Smooth muscle cell (in vitro differentiated cells): ENCODE measurements around the gene AREL1. TPM values are rescaled to one million over a fixed set of nuclear protein-coding genes. Genes with fewer than 3 reads are reported as not detected.
A peak's percentile ranks its signal among the peaks of the same experiment; 100 is the strongest.

Experiments
- DNase-seq: peaks from one replicate; lab custom pipeline; 2025; ENCODE audit not compliant: unreplicated experiment; lab: John Stamatoyannopoulos, UW
- H2AFZ ChIP-seq: fragments of 200-600 bp; sonication (generic); 2 replicates; pipeline ENCODE4 v1.6.0; 2016; ENCODE audit warnings: antibody characterized with exemption, low read depth, mild to moderate bottlenecking
- H3F3A ChIP-seq: fragments of 200-600 bp; sonication (generic); 2 replicates; pipeline ENCODE4 v1.6.0; 2017; ENCODE audit warnings: antibody characterized with exemption, low read depth
- H3K27ac ChIP-seq: fragments of 200-600 bp; sonication (generic); 2 replicates; pipeline ENCODE4 v1.5.1; 2016; ENCODE audit warnings: low read depth, mild to moderate bottlenecking
- H3K27me3 ChIP-seq: fragments of 200-600 bp; sonication (generic); 2 replicates; pipeline ENCODE4 v1.6.1; 2016; ENCODE audit warnings: low read depth, mild to moderate bottlenecking
- H3K36me3 ChIP-seq: fragments of 200-600 bp; sonication (generic); 2 replicates; pipeline ENCODE4 v1.5.1; 2016; ENCODE audit warnings: low read depth
- H3K4me1 ChIP-seq: fragments of 200-600 bp; sonication (generic); 2 replicates; pipeline ENCODE4 v1.5.1; 2016; ENCODE audit warnings: low read depth
- H3K4me2 ChIP-seq: fragments of 200-600 bp; sonication (generic); 2 replicates; pipeline ENCODE4 v1.6.0; 2016; ENCODE audit warnings: mild to moderate bottlenecking
- H3K4me3 ChIP-seq: fragments of 200-600 bp; sonication (generic); 2 replicates; pipeline ENCODE4 v1.5.1; 2016; ENCODE audit warnings: mild to moderate bottlenecking
- H3K79me2 ChIP-seq: fragments of 200-600 bp; sonication (generic); 2 replicates; pipeline ENCODE4 v1.6.0; 2016; ENCODE audit warnings: low read depth, mild to moderate bottlenecking
- H3K9ac ChIP-seq: fragments of 200-600 bp; sonication (generic); 2 replicates; pipeline ENCODE4 v1.6.0; 2016; ENCODE audit warnings: low read depth
- H3K9me3 ChIP-seq: fragments of 200-600 bp; sonication (generic); replicated peaks from 2 replicates; pipeline ENCODE4 v1.5.1; 2016; ENCODE audit warnings: low read depth
- H4K20me1 ChIP-seq: fragments of 200-600 bp; sonication (generic); 2 replicates; pipeline ENCODE4 v1.6.0; 2016; ENCODE audit warnings: low read depth
- WGBS: methylation state at CpG from one replicate; pipeline ENCODE4 v1.1.7; 2016; ENCODE audit warnings: low lambda C conversion rate; 5-methylcytosine and 5-hydroxymethylcytosine counted together
- polyA plus RNA-seq: library from polyadenylated mRNA; unstranded; fragments of >200 nt; fragmentation: Nextera tagmentation; extraction: Ambion mirVana; gene quantifications from 2 replicates; pipeline ENCODE4 v1.2.1, GENCODE V29; 2016
- total RNA-seq: library from RNA; depleted of rRNA; stranded (reverse); fragments of >200 nt; gene quantifications from 2 replicates; pipeline ENCODE4 v1.2.3, GENCODE V29; 2014
- TF ChIP-seq, protein P1 (sequence below): fragments of 200-600 bp; sonication (generic); IDR thresholded peaks from 2 replicates; pipeline ENCODE4 v1.5.1; 2017; ENCODE audit warnings: borderline replicate concordance, mild to moderate bottlenecking, antibody characterized with exemption; ENCODE audit not compliant: insufficient read depth, poor library complexity, severe bottlenecking

The AREL1 gene
- total and polyA plus RNA-seq, 2 experiments from 2014 or later = 9.4 to 33.5 TPM

DNA sequence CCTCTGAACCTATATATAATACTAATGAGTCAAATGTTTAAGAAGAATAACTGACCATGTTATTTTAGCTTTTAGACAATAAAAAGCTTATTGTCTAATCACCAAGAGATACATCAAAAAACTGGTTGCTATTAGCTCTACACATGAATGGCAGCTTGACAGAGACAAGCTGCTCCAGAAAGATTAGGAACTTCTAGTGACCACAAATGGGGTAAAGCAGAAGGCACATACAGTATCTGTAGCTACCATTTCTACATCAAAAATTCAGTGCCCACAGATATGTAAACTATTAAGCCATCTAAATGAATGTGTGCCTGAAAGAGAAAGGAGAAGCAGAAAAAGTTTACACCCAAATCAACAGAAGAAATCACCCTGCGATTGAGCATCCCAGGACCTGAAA is 2.4 kb downstream of the AREL1 start:
- peaks cover 89% of the 10 kb centered on the region for H3K79me2 ChIP-seq
- WGBS = 100% methylated on average over 1 of the region's 1 CpG
- no peak overlapping the region for H2AFZ ChIP-seq
- H3K36me3 ChIP-seq = no peaks in the 10 kb centered on the region
- no peak overlapping the region for H3K27ac ChIP-seq
- TF ChIP-seq, protein P1, sequence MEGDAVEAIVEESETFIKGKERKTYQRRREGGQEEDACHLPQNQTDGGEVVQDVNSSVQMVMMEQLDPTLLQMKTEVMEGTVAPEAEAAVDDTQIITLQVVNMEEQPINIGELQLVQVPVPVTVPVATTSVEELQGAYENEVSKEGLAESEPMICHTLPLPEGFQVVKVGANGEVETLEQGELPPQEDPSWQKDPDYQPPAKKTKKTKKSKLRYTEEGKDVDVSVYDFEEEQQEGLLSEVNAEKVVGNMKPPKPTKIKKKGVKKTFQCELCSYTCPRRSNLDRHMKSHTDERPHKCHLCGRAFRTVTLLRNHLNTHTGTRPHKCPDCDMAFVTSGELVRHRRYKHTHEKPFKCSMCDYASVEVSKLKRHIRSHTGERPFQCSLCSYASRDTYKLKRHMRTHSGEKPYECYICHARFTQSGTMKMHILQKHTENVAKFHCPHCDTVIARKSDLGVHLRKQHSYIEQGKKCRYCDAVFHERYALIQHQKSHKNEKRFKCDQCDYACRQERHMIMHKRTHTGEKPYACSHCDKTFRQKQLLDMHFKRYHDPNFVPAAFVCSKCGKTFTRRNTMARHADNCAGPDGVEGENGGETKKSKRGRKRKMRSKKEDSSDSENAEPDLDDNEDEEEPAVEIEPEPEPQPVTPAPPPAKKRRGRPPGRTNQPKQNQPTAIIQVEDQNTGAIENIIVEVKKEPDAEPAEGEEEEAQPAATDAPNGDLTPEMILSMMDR = no peak
- no peak overlapping the region for H3K4me2 ChIP-seq
- H4K20me1 ChIP-seq = peaks cover 63% of the 10 kb centered on the region
- H3K9ac ChIP-seq = no peak overlapping the region
- no peaks in the 10 kb centered on the region for H3K9me3 ChIP-seq
- peaks cover 2% of the 10 kb centered on the region for H3F3A ChIP-seq
- no peak for DNase-seq
- no peaks in the 10 kb centered on the region for H3K27me3 ChIP-seq
- peaks cover 10% of the 10 kb centered on the region for H3K4me1 ChIP-seq
- no peak overlapping the region for H3K4me3 ChIP-seq

DNA sequence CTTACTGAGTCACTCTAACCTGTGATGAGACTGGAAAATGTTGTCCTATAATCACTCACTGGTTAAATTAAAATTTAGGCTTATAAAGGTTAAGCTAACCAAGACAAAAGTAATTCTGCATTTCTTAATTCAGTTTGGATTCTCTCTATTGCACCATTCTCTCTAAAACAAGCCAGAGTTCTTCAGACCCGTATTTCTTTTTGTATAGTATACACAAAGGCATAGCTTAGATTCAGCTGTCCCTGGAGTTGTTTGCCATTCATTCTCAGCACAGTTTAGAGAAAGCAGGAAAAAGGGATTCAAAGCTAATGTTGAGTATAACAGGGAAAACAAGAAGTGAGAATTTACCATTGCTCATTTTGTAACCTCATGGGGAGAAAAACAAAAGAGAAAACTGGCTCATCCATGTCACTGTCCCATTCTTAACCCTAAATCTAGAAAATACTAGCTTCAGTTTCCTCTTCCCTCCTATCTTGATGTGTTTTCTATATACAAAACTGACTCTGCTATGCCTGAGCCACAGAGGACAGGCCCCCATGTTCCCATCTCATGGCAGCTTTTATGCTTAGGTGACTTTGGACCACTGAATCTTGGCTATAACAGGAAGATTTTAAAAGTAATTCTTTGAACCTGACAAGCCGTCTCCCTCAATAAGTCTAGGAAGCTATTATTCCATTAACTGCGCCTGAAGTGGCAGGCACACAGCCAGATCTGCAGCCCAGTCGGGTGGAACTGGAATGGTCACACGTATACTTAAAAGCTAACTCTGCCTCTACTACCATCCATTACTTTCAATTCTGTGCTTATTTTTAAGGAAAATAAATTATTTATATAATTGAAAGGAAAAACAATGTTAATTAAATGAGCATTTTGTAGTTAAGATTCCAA is 7.0 kb downstream of the AREL1 start:
- H3K27ac ChIP-seq = peak overlapping the region; percentile 1
- no peaks in the 10 kb centered on the region for H3K36me3 ChIP-seq

DNA sequence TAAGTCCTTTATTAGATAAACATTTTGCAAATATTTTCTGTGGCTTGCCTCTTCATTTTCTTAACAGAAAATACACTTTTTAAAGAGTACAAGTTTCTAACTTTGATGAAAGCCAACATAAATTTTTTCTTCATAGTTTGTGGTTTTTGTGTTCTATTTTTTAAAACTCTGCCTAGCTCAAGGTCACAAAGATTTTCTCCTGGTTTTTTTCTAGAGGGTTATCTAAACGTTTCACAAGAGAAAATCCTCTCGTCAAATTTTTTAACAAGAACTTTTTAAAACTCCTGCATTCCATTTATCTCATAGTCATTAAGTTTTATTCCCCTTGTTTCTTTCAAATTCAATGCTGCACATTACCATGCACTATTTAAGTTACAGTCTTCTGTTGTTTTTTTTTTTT is 8.2 kb downstream of the AREL1 start:
- DNase-seq = no peak
- H3K9me3 ChIP-seq = no peaks in the 10 kb centered on the region
- H2AFZ ChIP-seq = no peak overlapping the region
- TF ChIP-seq, protein P1 = no peak
- peaks cover 72% of the 10 kb centered on the region for H4K20me1 ChIP-seq
- H3K4me2 ChIP-seq = no peak overlapping the region
- H3K27me3 ChIP-seq = no peaks in the 10 kb centered on the region
- H3F3A ChIP-seq = peaks cover 2% of the 10 kb centered on the region
- H3K79me2 ChIP-seq = peaks cover 96% of the 10 kb centered on the region
- H3K4me1 ChIP-seq = no peaks in the 10 kb centered on the region
- no peak overlapping the region for H3K27ac ChIP-seq
- H3K4me3 ChIP-seq = no peak overlapping the region
- H3K36me3 ChIP-seq = no peaks in the 10 kb centered on the region
- no peak overlapping the region for H3K9ac ChIP-seq
- 71% methylated on average over 2 of the region's 2 CpGs for WGBS

More for the DNA sequence above, 7.0 kb downstream of the AREL1 start:
- H3K4me1 ChIP-seq = no peaks in the 10 kb centered on the region
- peaks cover 72% of the 10 kb centered on the region for H4K20me1 ChIP-seq
- H3K79me2 ChIP-seq = peaks cover 96% of the 10 kb centered on the region
- H3K9me3 ChIP-seq = no peaks in the 10 kb centered on the region
- H3K27me3 ChIP-seq = no peaks in the 10 kb centered on the region
- H3F3A ChIP-seq = peaks cover 2% of the 10 kb centered on the region
- no peak overlapping the region for H3K4me3 ChIP-seq
- WGBS = 79% methylated on average over 5 of the region's 5 CpGs
- no peak overlapping the region for H2AFZ ChIP-seq
- H3K9ac ChIP-seq = no peak overlapping the region
- TF ChIP-seq, protein P1 = no peak
- DNase-seq = no peak
- no peak overlapping the region for H3K4me2 ChIP-seq
